Activated CD4-positive, alpha-beta T cell treated with anti-CD3 and anti-CD28 coated beads, Interleukin-2, Interleukin-6, amounts not matched to agents 100 ng/mL and 50 ng/mL, durations not matched to agents 16 hours and 8 hours (primary cell): ENCODE measurements around the gene NCKAP5.
"Not testable (repeated sequence)": the region's sequence is repeated elsewhere in the genome, so short reads cannot be mapped to it uniquely, and the experiment has no call there.

Source experiments
- DNase-seq: peaks from one replicate; pipeline ENCODE4 v3.0.0-alpha.2; 2020

NCKAP5 gene

DNA sequence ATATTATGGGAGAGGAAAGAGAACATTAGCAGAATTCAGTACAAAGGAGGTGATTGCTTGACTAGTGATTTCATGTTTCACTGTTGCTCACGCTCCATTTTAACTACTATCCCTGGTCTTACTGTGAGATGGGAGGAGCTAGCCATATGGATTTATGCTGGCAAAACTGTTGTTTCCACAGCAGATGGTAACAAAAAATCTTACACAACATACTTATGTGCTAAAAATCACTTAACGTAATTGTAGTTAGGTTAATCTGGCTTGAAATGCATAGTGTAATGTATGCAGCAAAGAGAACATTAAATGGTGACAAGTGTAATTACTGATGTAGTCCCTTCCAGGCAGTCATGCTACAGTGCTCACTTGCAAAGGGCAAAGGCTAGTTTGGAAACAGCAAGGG is 742.7 kb downstream of the NCKAP5 start:
- no peak for DNase-seq

DNA sequence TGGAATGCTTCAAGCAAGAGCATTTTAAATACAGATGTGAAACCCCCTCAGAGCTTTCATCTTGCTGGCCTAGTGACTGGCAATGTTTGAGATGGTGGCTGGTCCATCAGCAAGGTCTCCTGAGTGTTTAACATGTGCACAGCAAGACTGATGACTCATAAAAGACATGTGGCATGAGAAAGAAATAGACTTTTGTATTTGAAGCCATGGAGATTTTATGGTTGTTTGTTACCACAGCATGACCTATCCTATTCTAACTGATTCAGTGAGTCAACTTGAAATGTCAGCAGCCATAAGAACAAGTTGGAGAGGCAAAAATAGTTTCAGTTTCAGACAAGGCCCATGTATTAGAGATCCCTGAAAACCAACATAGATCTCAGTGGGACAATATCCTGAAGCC is 743.5 kb downstream of the NCKAP5 start:
- DNase-seq: no peak

DNA sequence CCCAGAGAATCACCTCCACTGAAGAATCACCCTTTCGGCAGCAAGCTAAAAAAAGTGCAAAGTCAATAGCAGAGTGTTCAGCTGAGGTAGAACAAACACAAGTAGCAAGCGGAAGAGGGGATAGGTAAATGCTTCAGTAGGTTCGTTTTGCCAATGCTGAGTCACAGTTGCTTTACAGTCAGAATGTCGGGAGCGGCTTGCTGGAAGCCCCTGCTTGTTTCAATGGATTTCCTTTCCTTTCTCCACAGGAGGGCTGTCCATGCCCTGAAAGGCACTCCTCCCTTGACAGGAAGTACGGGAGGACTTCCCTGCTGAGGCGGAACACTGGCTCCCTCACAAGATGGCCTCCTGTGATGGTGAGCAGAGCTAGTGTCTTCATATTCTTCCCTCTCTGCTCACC is 752.0 kb downstream of the NCKAP5 start:
- no peak for DNase-seq

DNA sequence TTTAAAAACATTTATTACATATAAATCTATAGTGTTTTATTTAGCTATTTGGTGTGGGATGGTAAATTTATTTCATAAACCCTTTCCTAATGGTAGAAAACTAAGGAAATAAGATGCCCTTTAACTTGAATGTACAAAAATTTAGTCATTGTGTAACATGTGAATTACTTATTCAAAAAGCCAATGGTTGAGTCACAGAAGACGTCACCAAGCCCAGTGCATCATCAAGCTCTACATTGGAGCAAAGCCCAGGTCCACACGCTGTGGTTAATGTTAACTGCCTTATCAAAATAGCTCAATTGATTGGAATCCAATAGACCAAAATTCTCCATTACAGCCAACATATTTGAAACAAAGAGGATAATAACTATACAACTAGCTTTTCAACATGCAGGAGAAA is 752.7 kb downstream of the NCKAP5 start:
- DNase-seq: no peak

DNA sequence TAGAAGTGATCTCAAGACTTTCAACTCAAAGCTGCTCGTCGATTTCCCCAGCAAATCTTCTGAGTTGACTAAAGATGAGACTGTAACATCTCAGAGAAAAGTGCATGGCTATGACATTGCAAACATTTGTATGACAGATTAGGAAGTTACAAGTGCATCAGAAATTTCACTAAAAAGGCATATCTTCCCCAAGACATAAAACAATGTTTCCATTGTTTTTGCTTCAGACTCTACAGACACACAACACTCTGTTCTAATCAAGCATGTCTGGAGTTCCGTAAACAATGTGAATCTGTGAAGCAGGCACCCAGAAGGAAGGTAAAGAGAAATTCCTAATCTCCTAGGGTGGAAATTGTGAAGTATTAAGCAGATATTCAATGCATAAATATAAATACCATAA is 753.6 kb downstream of the NCKAP5 start:
- DNase-seq: no peak

DNA sequence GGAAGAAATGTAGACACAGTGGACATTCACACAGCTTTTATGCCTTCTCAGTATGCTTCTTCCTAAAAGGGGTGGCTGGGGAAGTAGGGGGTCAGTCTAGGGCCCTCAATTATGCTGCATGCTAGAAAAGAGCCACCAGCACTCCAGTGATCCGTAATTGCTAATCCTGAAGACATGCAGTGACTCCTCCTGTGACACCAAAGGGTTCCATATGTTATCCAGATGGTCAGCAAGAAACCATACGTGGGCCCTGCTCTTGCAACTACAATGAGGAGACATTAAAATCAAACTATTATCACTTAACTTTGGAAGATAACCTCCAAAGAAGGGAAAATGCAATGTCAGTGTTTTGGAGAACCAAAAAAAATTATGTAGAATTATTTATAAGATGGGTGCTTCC is 754.8 kb downstream of the NCKAP5 start:
- DNase-seq: no peak

DNA sequence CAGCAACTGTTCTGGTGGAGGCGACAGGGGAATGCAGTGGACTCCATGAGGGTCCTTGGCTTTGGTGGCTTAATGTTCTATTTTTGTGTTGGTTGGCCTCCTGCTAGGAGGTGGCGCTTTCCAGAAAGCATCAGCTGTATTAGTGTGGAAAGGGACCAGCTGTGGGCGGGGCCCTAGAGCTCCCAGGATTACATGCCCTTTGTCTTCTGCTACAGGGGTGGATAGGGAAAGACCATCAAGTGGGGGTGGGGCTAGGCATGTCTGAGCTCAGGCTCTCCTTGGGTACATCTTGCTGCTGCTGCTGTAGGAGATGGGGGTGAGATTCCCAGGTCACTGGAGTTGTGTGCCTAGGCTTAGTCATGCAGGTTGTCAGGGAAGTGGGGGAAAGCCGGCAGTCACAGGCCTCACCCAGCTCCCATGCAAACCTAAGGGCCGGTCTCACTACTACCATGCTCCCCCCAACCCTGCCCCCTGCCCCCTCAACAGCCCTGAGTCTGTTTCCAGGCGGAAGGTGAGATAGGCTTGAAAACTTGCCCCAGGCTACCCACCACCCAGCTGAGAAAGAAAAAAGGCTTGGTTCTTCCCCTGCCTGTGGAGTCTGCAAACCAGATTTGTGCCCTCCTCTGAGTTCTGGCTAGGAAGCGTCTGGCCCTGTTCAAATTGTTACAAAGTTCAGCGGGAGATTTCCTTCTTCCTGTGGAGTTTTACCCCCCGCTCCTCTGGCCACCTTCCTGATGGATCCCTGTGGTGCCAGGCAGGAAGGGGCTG is 756.9 kb downstream of the NCKAP5 start:
- no peak for DNase-seq

DNA sequence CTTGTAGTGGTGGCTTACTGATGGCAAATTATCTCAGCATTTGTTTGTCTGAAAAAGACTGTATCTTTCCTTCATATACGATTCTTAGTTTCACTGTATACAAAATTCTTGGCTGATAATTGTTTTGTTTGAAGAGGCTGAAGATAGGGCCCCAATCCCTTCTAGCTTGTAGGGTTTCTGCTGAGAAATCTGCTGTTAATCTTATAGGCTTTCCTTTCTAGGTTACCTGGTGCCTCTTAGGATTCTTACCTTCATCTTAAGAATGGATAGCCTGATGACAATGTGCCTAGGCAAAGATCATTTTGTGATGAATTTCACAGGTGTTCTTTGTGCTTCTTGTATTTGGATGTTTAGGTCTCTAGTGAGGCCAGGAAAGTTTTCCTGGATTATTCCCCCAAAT is 758.3 kb downstream of the NCKAP5 start:
- DNase-seq: not testable (repeated sequence)

DNA sequence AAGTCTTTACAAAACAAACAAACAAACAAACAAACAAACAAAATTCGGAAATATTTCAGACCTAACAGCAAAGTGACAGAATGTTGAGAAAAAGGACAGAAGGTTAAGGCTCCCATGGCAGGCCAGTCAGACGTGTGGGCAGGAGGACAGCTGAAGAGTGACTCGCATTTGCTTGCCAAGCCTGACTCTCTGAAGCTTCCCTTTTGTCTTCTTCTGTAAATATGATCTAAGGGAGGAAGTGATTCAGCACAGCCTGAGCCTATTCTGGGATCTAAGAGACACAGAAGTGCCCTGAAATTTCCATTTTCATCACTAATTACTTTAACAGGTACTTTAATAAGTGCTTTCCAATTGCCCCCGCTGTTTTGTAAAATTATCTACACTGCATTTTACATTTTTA is 764.2 kb downstream of the NCKAP5 start:
- DNase-seq: no peak

DNA sequence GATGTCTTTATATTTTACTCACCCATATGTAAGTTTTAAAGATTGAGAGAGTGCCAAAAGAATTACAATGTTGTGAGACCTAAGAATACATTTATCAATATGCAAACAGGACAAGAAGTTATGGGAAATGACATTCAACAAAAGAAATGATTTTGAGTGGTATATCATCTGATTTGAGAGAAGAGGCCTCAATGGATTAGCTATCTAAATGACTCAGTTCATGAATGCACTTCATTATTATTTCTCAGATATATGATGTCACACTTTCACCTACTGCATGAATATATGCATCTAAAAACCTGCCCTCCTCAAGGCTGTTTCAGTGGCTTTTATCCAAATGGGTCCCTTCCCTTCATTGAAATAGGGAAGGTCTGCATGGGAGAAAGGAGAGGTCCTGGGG is 769.9 kb downstream of the NCKAP5 start:
- DNase-seq: no peak

DNA sequence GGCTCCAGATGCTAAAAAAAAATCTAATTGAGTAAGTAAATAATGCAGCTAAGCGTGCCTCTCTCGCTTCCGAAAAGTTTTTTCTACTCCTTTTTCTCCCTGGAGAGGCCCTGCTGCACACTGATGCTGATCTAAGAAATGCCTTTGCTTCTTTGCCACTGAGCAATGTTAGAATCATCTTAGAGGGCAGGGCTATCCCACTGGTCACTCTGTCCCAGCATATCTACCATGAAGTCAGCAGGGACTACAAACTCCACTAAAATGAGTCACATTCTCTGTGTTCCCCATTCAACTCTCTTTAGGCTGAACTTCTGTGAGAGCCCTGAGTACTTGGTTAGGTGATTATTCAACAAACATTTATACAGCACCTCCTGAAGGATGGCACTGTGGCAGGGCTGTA is 770.7 kb downstream of the NCKAP5 start:
- no peak for DNase-seq

DNA sequence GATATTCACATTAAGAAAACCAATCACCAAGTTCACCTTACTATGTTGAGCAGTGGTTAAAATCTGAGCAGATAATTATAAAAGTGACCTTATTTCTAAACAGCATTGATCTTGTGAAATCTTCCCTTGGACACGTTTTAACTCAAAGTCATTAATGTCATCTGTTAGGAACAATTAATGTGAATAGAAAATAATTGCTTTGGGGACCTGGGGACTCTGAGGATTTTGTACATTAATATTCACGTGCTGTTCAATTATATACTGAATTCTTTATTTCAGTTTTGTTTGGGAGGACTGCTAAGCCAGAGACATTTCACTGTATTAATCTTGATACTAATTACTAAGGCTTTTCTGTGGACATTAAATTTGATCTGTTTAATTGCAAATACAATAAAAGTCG is 771.2 kb downstream of the NCKAP5 start:
- no peak for DNase-seq

DNA sequence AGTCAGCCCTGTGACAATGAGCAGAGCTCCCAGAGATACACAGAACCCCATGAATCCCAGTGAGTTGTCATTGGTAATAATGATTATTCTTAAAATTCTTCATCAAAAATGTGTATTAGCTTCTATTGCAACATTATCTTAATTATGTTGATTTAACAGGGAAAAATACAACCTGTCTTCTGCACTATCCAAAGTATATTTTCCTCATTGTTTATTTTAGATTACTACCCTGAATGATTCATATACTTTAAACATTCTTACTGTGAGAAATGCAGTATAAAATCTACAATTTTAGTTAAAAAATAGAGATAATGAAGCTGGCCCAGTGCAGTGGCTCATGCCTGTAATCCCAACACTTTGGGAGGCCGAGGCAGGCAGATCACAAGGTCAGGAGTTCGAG is 773.0 kb downstream of the NCKAP5 start:
- no peak for DNase-seq

DNA sequence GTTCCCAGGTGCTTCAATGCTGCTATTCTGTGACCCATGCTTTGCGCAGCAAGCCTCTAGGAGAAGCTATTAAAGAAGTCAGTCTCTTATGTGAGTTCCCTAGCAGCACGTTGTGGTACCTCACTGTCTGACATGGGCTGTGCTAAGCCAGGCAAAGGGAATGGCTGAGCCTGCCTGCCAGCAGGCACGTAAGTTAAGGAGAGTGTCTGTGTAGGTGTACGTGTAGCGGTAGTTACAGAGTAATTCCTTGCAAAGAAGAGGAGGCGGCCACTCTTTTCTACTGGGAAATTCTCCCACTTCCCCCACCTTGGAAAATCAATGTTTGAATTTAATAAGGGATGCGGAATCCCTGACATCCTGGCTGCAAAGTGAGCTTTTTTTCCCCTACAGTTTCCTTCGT is 774.7 kb downstream of the NCKAP5 start:
- DNase-seq: no peak

DNA sequence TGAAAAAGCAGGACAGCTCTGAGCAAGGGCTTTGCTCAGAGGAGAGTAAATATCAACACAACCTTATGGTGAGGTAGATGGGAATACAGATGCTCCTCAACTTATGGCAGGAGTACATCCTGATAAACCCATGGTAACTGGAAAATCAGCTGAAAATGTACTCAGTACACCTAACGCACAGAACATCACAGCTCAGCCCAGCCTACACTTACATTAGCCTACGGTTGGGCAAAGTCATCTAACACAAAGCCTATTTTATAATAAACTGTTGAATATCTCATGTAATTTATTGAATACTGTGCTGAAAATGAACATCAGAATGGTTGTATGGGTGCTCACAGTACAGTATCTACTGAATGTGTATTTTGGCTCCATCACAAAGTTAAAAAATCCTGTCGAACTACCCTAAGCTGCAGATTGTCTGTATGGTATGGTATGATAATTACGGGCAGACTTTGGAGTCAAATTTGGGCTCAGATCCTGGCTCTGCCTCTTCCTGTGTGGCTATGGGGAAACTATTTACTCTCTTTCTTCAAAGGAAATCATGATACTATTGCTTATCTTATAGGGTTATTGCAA is 778.0 kb downstream of the NCKAP5 start:
- DNase-seq: no peak

DNA sequence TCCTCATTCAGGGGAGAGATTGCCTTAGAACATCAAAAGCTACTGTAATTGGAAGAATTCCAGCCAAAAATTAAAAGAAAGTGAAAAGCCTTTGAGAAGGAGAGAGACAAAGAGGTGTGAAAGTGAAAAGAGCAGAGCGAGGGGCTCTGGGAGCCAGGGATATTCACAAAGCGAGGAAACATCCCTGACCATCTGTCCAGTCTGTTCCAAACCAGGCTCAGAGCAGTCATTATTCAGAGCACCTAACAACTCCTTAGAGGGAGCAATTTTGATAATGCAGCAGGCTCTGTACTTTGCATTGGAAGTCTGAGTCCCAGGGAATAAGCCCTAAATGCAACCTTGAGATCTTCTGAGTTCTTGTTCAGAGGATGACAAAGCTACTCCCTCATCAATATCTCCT is 779.2 kb downstream of the NCKAP5 start:
- no peak for DNase-seq

DNA sequence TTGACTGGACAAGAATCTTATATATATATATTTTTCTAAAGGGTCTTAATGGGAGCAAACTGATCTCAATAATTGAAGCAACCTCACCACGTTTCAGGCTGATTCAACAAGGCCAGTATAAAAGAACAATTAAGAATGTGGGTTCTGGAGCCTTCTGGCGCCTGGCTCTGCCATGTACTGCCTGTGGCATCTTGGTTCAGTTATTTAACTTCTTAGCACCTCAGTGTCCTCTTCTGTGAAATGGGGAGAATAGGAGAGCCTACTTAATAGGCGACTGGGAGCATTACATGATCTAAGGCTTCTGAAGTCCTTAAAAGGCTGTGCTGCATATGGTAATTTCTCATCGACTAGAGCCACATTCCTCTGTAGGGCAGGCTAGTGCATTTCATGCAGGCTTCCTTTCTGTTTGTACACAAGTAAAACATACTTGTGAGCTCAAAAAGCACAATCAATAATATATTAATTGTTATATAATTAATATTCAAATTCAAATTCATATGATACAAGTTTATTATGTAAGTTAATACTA is 779.9 kb downstream of the NCKAP5 start:
- DNase-seq: no peak

DNA sequence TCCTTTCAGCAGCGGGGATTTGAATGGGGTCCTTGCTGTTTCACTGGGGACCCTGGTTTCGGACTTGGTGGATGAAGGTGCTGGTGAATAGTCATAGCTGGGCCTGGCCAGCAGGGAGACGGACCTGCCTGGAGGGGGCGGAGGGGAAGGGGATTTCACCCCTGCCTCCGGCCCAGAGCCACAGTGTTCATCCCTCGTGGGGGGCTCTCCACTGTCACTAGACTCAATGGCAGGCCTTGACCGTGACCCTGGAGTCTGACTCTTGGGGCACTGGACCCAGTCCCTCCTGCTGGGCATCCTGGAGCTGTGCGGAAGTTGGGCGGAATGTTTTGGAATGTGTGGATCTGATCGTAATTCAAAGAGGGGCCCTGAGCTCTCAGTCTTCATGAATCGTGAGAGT is 784.4 kb downstream of the NCKAP5 start:
- DNase-seq: no peak

DNA sequence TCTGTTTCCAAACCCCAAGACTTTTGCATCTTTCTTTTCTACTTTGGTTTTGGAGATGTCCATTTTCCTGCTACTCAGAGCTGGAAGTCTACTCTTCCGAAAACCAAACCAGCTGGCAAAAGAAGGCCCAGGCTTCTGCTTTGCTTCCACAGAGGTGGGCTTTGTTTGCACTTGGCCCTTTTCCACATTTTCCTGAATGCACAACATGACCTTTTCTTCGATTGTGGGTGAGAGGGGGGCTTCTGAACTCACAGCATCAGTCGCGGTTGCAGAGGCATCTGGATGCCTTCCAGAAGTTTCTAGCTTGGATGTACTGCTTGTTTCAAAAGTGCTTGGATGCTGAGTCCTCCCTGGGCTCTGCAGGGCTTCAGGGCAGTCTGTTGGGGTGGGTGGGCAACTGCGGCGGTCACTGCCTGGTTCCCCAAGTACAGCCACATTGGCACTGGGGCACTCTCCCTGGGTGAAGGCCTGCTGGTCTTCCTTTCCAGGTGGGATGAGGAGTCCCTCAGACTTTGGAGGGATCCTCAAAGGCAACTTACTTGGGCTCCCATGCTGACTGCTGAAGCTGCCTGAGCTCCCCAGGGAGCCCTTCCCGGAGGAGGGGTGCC is 786.0 kb downstream of the NCKAP5 start:
- no peak for DNase-seq

DNA sequence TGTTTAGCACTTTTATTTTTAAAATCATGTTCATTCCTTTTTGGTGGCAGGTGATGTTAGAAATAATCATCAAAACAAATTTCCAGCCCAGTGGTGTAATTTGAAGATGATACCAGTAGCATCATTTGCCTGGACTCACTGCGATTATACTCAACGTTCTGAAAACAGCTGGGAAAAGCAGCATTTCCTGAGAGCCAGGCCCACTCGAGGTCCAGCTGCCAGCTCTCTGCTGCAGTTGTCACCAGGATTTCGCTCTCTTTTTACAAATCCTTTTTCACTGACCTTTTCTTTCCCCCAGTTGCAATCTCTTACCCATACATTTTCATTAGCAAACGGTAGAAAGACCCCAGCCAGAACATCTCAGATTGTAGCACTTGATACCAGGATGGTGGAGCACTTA is 787.6 kb downstream of the NCKAP5 start:
- no peak for DNase-seq

DNA sequence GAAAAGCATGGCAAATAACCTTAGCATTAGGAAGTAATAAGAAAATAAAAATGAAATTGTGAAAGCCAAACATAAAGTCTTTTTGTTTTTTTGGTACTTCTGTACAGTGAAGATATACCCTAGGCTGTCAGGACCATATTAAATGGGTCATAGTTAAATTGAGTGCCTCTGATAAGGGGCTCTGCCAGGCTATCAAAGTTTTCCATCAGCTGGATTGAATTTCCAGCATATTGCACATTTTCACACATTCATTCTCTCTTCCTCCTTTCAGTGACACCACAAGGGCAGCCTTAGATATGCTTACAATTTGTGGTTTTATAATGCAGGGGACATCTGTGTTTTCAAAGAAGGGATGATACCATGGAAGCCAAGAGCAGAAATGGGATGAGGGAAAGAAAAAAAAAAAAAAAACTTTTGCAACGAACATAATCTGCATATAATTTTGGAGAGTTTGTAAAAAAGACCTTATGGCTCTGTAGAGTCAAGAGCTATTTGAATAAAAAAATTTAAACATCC is 789.0 kb downstream of the NCKAP5 start:
- DNase-seq: no peak

DNA sequence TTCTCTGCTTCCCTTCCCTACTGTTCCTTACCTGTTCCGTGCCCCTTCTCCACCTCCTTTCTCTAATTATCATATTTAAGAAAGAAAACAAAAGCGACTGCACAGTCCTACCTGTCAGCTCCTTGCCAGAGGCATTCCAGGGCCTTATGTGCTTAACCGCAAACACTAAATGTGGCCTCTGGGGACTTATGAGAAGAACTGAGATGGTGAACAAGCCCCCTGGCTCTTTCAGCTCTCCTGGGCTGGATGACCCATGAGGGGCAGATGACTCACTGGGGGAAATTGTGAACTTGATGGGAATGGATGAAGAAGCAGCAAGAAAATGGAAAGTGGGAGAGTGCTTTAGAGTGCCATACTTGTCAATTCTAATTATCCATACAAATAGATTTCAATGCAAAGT is 792.0 kb downstream of the NCKAP5 start:
- no peak for DNase-seq

DNA sequence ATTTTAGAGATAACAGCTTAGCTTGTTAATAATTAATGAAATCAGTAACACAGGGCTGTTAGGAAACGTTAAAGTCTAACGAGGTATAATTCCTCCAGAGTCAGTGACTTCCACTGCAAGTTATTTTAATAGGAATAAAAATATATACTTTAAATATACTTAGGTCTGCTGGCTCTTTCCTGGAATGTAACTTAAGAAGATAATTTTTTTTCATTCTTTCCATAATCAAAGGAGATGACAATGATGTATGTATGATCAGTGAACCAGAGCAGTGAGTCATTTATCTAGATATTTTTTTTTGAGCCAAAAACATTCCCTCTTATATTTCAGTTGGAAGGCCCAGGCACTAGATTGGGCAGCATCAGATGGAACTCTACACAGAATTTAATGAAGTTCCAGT is 794.1 kb downstream of the NCKAP5 start:
- DNase-seq: no peak

DNA sequence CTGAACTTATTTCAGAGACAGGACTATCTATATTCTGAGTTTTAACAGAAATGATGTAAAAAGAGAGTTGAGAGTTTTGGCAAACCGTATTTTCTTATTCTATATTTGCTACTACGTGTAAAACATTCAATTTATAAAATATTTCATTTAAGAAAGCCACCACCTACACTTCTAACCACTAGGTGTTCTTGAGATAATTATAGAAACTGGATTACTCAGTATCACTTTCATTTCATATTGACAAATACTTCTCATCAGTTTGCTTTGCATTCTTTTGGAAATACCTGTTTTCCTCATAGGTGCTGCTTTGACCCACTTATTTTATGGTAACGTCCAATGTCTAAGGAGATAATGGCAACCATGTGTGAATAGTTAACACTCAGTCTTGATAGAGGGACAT is 794.9 kb downstream of the NCKAP5 start:
- DNase-seq: no peak
